HFFc6 (cell line): ENCODE results near the gene FHIT. TPM values are rescaled to one million over a fixed set of nuclear protein-coding genes. Genes with fewer than 3 reads are reported as not detected.

Source experiments
- DNase-seq: peaks from one replicate; pipeline ENCODE4 v3.0.0-alpha.2; 2018
- H3K27ac Mint-ChIP-seq: 2 replicates; pipeline ENCODE4 v1.8.0; 2020; ENCODE audit warnings: mild to moderate bottlenecking, mixed read lengths
- H3K27me3 Mint-ChIP-seq: 2 replicates; pipeline ENCODE4 v1.8.0; 2021; ENCODE audit warnings: mild to moderate bottlenecking, moderate library complexity, mixed read lengths; ENCODE audit not compliant: insufficient read depth
- H3K36me3 Mint-ChIP-seq: 2 replicates; pipeline ENCODE4 v1.8.0; 2021; ENCODE audit warnings: low read depth, mixed read lengths
- H3K4me1 Mint-ChIP-seq: 2 replicates; pipeline ENCODE4 v1.8.0; 2020; ENCODE audit warnings: low read depth, mixed read lengths
- H3K4me3 Mint-ChIP-seq: 2 replicates; pipeline ENCODE4 v1.8.0; 2020; ENCODE audit warnings: mild to moderate bottlenecking, moderate library complexity, mixed read lengths
- H3K9me3 Mint-ChIP-seq: 2 replicates; pipeline ENCODE4 v1.8.0; 2020; ENCODE audit warnings: mild to moderate bottlenecking, mixed read lengths
- CTCF ChIP-seq: fragments of 200-600 bp; sonication (generic); IDR thresholded peaks from 2 replicates; pipeline ENCODE4 v1.5.0; 2021; ENCODE audit warnings: antibody characterized with exemption, mild to moderate bottlenecking
- total RNA-seq, 6 experiments: library from RNA; stranded (reverse); fragmentation: NEBNext Ultra II Directional; extraction: Animal tissue kit (Norgen Biotek cat#: 25700); gene quantifications; 2 replicates in 1 of 6; 3 replicates in 5 of 6; pipeline ENCODE4 v1.2.3, GENCODE V29; 2021

FHIT gene
- total RNA-seq, 6 experiments from 2014 or later: 0.33 to 0.38 TPM; not detected in 4

- no peak for TF ChIP-seq CTCF
- H3K9me3 Mint-ChIP-seq: peaks cover 9% of the 10 kb centered on the region
- no peaks in the 10 kb centered on the region for H3K36me3 Mint-ChIP-seq
- no peak for DNase-seq
- H3K4me1 Mint-ChIP-seq: no peaks in the 10 kb centered on the region
- no peak overlapping the region for H3K4me3 Mint-ChIP-seq
- H3K27ac Mint-ChIP-seq: no peak overlapping the region
- H3K27me3 Mint-ChIP-seq: peaks cover 4% of the 10 kb centered on the region; the same call in 1 of the 2 replicates
Measured at GRCh38 chr3:60781935-60782334, 469.3 kb downstream of the FHIT start.

GRCh38 chr3:60779637-60780036 lies 471.6 kb downstream of the FHIT start:
- Mint-ChIP-seq H3K27ac (no peak overlapping the region), H3K9me3 (peaks cover 25% of the 10 kb centered on the region), H3K4me1 (no peaks in the 10 kb centered on the region), H3K36me3 (0 out of 2 replicates have a peak, but pooled peaks cover 6% of the 10 kb centered on the region), H3K4me3 (no peak overlapping the region), H3K27me3 (no peaks in the 10 kb centered on the region)
- DNase-seq: no peak
- no peak for TF ChIP-seq CTCF

- Mint-ChIP-seq H3K36me3 (0 out of 2 replicates have a peak, but pooled peaks cover 6% of the 10 kb centered on the region), H3K4me1 (no peaks in the 10 kb centered on the region), H3K27ac (no peak overlapping the region), H3K27me3 (no peaks in the 10 kb centered on the region), H3K4me3 (no peak overlapping the region), H3K9me3 (peaks cover 23% of the 10 kb centered on the region)
- TF ChIP-seq CTCF: no peak
- no peak for DNase-seq
Measured at GRCh38 chr3:60775985-60776384, 475.3 kb downstream of the FHIT start.

- H3K27ac Mint-ChIP-seq: no peak overlapping the region
- no peak overlapping the region for H3K4me3 Mint-ChIP-seq
- H3K4me1 Mint-ChIP-seq: no peaks in the 10 kb centered on the region
- peaks cover 23% of the 10 kb centered on the region for H3K9me3 Mint-ChIP-seq
- no peaks in the 10 kb centered on the region; the same call in 1 of the 2 replicates for H3K27me3 Mint-ChIP-seq
- no peak for DNase-seq
- H3K36me3 Mint-ChIP-seq: 0 out of 2 replicates have a peak, but pooled peaks cover 6% of the 10 kb centered on the region
- TF ChIP-seq CTCF: no peak
Measured at GRCh38 chr3:60774617-60775016, 476.6 kb downstream of the FHIT start.

GRCh38 chr3:60772584-60772983 lies 478.7 kb downstream of the FHIT start:
- no peak overlapping the region for H3K4me3 Mint-ChIP-seq
- no peak overlapping the region for H3K27ac Mint-ChIP-seq
- H3K4me1 Mint-ChIP-seq: no peaks in the 10 kb centered on the region
- H3K9me3 Mint-ChIP-seq: peaks cover 23% of the 10 kb centered on the region
- H3K36me3 Mint-ChIP-seq: 0 out of 2 replicates have a peak, but pooled peaks cover 6% of the 10 kb centered on the region
- TF ChIP-seq CTCF: no peak
- H3K27me3 Mint-ChIP-seq: no peaks in the 10 kb centered on the region; the same call in 1 of the 2 replicates
- no peak for DNase-seq

GRCh38 chr3:60771766-60772165 lies 479.5 kb downstream of the FHIT start:
- H3K4me1 Mint-ChIP-seq: no peaks in the 10 kb centered on the region
- H3K27me3 Mint-ChIP-seq: no peaks in the 10 kb centered on the region; the same call in 1 of the 2 replicates
- no peak overlapping the region for H3K4me3 Mint-ChIP-seq
- 0 out of 2 replicates have a peak, but pooled peaks cover 6% of the 10 kb centered on the region for H3K36me3 Mint-ChIP-seq
- TF ChIP-seq CTCF: no peak
- no peak for DNase-seq
- peaks cover 19% of the 10 kb centered on the region for H3K9me3 Mint-ChIP-seq
- H3K27ac Mint-ChIP-seq: no peak overlapping the region
